Measurements from ENCODE around the gene TECTB. TPM values are rescaled to one million over a fixed set of nuclear protein-coding genes. Genes with fewer than 3 reads are reported as not detected.

The TECTB gene
- total and polyA plus RNA-seq, 4 donors = not detected

- DNase-seq (no peak), ATAC-seq (ENCODE audit: insufficient read depth, low FRiP score) (no peak)
- WGBS, 2 donors = 32 to 48% methylated on average over 5 of the region's 5 CpGs
- H3K9me3 ChIP-seq (ENCODE audit: control insufficient read depth in 4 of 4, insufficient read depth in 3 of 4, low read length in 3 of 4) = no peaks in the 10 kb centered on the region
- H3K9ac ChIP-seq (ENCODE audit: insufficient read depth in 1 of 2, low read length in 2 of 2) = no peak overlapping the region
- TF ChIP-seq CTCF (IDR thresholded peaks at IDR 0.05; ENCODE audit: control extremely low read depth, extremely low read depth) = no peak
- no peak overlapping the region for H3K27ac ChIP-seq (ENCODE audit: low read depth in 1 of 2, low read length in 1 of 2)
- no peaks in the 10 kb centered on the region for H3K27me3 ChIP-seq (ENCODE audit: control insufficient read depth in 3 of 3, insufficient read depth in 3 of 3, low read length in 2 of 3)
- no peaks in the 10 kb centered on the region for H3K4me1 ChIP-seq (ENCODE audit: control insufficient read depth in 5 of 5, insufficient read depth in 5 of 5, low read length in 5 of 5)
- no peaks in the 10 kb centered on the region for H3K36me3 ChIP-seq (ENCODE audit: control insufficient read depth in 4 of 4, insufficient read depth in 4 of 4, low read length in 4 of 4)
- H3K4me3 ChIP-seq = no peak overlapping the region
Observed at GRCh38 chr10:112343056-112343806, 60.0 kb downstream of the TECTB start.

GRCh38 chr10:112344261-112344660, 61.1 kb downstream of the TECTB start:
- no peak overlapping the region for H3K27ac ChIP-seq (ENCODE audit: low read depth in 1 of 2, low read length in 1 of 2)
- no peak overlapping the region for H3K9ac ChIP-seq (ENCODE audit: insufficient read depth in 1 of 2, low read length in 2 of 2)
- TF ChIP-seq CTCF (IDR thresholded peaks at IDR 0.05; ENCODE audit: control extremely low read depth, extremely low read depth) = no peak
- ATAC-seq (ENCODE audit: insufficient read depth, low FRiP score) = no peak
- DNase-seq = no peak
- H3K27me3 ChIP-seq (ENCODE audit: control insufficient read depth in 3 of 3, insufficient read depth in 3 of 3, low read length in 2 of 3) = no peaks in the 10 kb centered on the region
- no peaks in the 10 kb centered on the region for H3K4me1 ChIP-seq (ENCODE audit: control insufficient read depth in 5 of 5, insufficient read depth in 5 of 5, low read length in 5 of 5)
- no peaks in the 10 kb centered on the region for H3K36me3 ChIP-seq (ENCODE audit: control insufficient read depth in 4 of 4, insufficient read depth in 4 of 4, low read length in 4 of 4)
- H3K4me3 ChIP-seq = no peak overlapping the region
- WGBS, 2 donors = 76 to 85% methylated on average over 6 of the region's 6 CpGs
- no peaks in the 10 kb centered on the region for H3K9me3 ChIP-seq (ENCODE audit: control insufficient read depth in 4 of 4, insufficient read depth in 3 of 4, low read length in 3 of 4)

- ATAC-seq (ENCODE audit: insufficient read depth, low FRiP score) (no peak), DNase-seq (no peak)
- no peaks in the 10 kb centered on the region for H3K27me3 ChIP-seq (ENCODE audit: control insufficient read depth in 3 of 3, insufficient read depth in 3 of 3, low read length in 2 of 3)
- TF ChIP-seq CTCF (IDR thresholded peaks at IDR 0.05; ENCODE audit: control extremely low read depth, extremely low read depth) = no peak
- no peak overlapping the region for H3K4me3 ChIP-seq
- no peak overlapping the region for H3K27ac ChIP-seq (ENCODE audit: low read depth in 1 of 2, low read length in 1 of 2)
- WGBS, 2 donors = 47 to 70% methylated on average over 3 of the region's 3 CpGs
- H3K9ac ChIP-seq (ENCODE audit: insufficient read depth in 1 of 2, low read length in 2 of 2) = no peak overlapping the region
- no peaks in the 10 kb centered on the region for H3K36me3 ChIP-seq (ENCODE audit: control insufficient read depth in 4 of 4, insufficient read depth in 4 of 4, low read length in 4 of 4)
- H3K9me3 ChIP-seq (ENCODE audit: control insufficient read depth in 4 of 4, insufficient read depth in 3 of 4, low read length in 3 of 4) = no peaks in the 10 kb centered on the region
- no peaks in the 10 kb centered on the region for H3K4me1 ChIP-seq (ENCODE audit: control insufficient read depth in 5 of 5, insufficient read depth in 5 of 5, low read length in 5 of 5)
Observed at GRCh38 chr10:112345202-112345601, 62.0 kb downstream of the TECTB start.

- 93 to 96% methylated on average over 9 of the region's 9 CpGs for WGBS, 2 donors
- Histone ChIP-seq H3K9me3 (ENCODE audit: control insufficient read depth in 4 of 4, insufficient read depth in 3 of 4, low read length in 3 of 4) (no peaks in the 10 kb centered on the region), H3K27me3 (ENCODE audit: control insufficient read depth in 3 of 3, insufficient read depth in 3 of 3, low read length in 2 of 3) (no peaks in the 10 kb centered on the region), H3K27ac (ENCODE audit: low read depth in 1 of 2, low read length in 1 of 2) (no peak overlapping the region), H3K36me3 (ENCODE audit: control insufficient read depth in 4 of 4, insufficient read depth in 4 of 4, low read length in 4 of 4) (no peaks in the 10 kb centered on the region), H3K4me3 (no peak overlapping the region), H3K4me1 (ENCODE audit: control insufficient read depth in 5 of 5, insufficient read depth in 5 of 5, low read length in 5 of 5) (no peaks in the 10 kb centered on the region), H3K9ac (ENCODE audit: insufficient read depth in 1 of 2, low read length in 2 of 2) (no peak overlapping the region)
- ATAC-seq (ENCODE audit: insufficient read depth, low FRiP score) (no peak), DNase-seq (no peak)
- TF ChIP-seq CTCF (IDR thresholded peaks at IDR 0.05; ENCODE audit: control extremely low read depth, extremely low read depth) = no peak
Observed at GRCh38 chr10:112345743-112346142, 62.5 kb downstream of the TECTB start.
